Liver (tissue), 3 donors: ENCODE results near the gene CDRT4.

ENCODE experiments used
- CTCF ChIP-seq: fragments of 150-350 bp; IDR thresholded peaks from 2 replicates; pipeline ENCODE4 v1.5.1; 2017; ENCODE audit warnings: improper control_type of control experiment, low read depth, low read length; ENCODE audit not compliant: missing input control
- GABPA ChIP-seq, 2 donors: IDR thresholded peaks in 1 of 2; conservative IDR thresholded peaks in 1 of 2; 2 replicates each; pipeline ENCODE4 v1.6.1; 2016; ENCODE audit warnings: antibody characterized with exemption in 2 of 2, mild to moderate bottlenecking in 1 of 2, moderate library complexity in 1 of 2
- REST ChIP-seq: IDR thresholded peaks from 2 replicates; pipeline ENCODE4 v1.6.1; 2016; ENCODE audit warnings: antibody characterized with exemption, mild to moderate bottlenecking
- TAF1 ChIP-seq: conservative IDR thresholded peaks from 2 replicates; pipeline ENCODE4 v1.6.1; 2016; ENCODE audit warnings: antibody characterized with exemption, mild to moderate bottlenecking
- YY1 ChIP-seq: IDR thresholded peaks from 2 replicates; pipeline ENCODE4 v1.6.1; 2016; ENCODE audit warnings: antibody characterized with exemption, mild to moderate bottlenecking
- TF ChIP-seq, protein P1 (sequence below): IDR thresholded peaks from 2 replicates; pipeline ENCODE4 v1.6.1; 2016; ENCODE audit warnings: antibody characterized with exemption
- donor health status: healthy.
- donor health status: healthy.

- TF ChIP-seq CTCF (no peak), REST (no peak), GABPA (IDR thresholded peaks at IDR 0.05 in 1 of 2, conservative IDR thresholded peaks at IDR 0.05 in 1 of 2) (no peak), YY1 (no peak), TAF1 (no peak)
- TF ChIP-seq, protein P1, sequence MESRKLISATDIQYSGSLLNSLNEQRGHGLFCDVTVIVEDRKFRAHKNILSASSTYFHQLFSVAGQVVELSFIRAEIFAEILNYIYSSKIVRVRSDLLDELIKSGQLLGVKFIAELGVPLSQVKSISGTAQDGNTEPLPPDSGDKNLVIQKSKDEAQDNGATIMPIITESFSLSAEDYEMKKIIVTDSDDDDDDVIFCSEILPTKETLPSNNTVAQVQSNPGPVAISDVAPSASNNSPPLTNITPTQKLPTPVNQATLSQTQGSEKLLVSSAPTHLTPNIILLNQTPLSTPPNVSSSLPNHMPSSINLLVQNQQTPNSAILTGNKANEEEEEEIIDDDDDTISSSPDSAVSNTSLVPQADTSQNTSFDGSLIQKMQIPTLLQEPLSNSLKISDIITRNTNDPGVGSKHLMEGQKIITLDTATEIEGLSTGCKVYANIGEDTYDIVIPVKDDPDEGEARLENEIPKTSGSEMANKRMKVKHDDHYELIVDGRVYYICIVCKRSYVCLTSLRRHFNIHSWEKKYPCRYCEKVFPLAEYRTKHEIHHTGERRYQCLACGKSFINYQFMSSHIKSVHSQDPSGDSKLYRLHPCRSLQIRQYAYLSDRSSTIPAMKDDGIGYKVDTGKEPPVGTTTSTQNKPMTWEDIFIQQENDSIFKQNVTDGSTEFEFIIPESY, result no peak
These were observed 63.0 kb downstream of the CDRT4 start for GRCh38 chr17:15404106-15405057.
